GM19025 (cell line): Measurements from ENCODE around the gene CHD9.
"Not testable (repeated sequence)": the region's sequence is repeated elsewhere in the genome, so short reads cannot be mapped to it uniquely, and the experiment has no call there.

ENCODE experiments used
- ATAC-seq: cut with Tn5 transposase; IDR thresholded peaks from one replicate; pipeline ENCODE4 v1.9.1; 2021; ENCODE audit warnings: mild to moderate bottlenecking, low read depth, moderate library complexity; ENCODE audit not compliant: unreplicated experiment

The CHD9 gene

GRCh38 chr16:53054670-53055485 is at the start of gene CHD9:
Gene CHD9 (plus strand): TSS chr16:53054991. CDS start chr16:53156090, 101,099 bp downstream.
- peak; percentile 86 for ATAC-seq

GRCh38 chr16:53007095-53007494 is 47.7 kb upstream of the CHD9 start:
- ATAC-seq, result no peak

- ATAC-seq, result no peak
Measured at GRCh38 chr16:53014287-53014686, 40.5 kb upstream of the CHD9 start.

GRCh38 chr16:53018834-53019416 is 35.9 kb upstream of the CHD9 start:
- ATAC-seq, result no peak

- ATAC-seq, result no peak
Measured at GRCh38 chr16:53022374-53022773, 32.4 kb upstream of the CHD9 start.

GRCh38 chr16:53024045-53024444 is 30.7 kb upstream of the CHD9 start:
- no peak for ATAC-seq

- no peak for ATAC-seq
Measured at GRCh38 chr16:53029971-53030370, 24.8 kb upstream of the CHD9 start.

GRCh38 chr16:53031323-53031942 is 23.4 kb upstream of the CHD9 start:
- no peak for ATAC-seq

GRCh38 chr16:53034306-53034705 is 20.5 kb upstream of the CHD9 start:
- no peak for ATAC-seq

- no peak for ATAC-seq
Measured at GRCh38 chr16:53035176-53035942, 19.4 kb upstream of the CHD9 start.

- ATAC-seq, result no peak
Measured at GRCh38 chr16:53036066-53036465, 18.7 kb upstream of the CHD9 start.

GRCh38 chr16:53036711-53037110 is 18.1 kb upstream of the CHD9 start:
- not testable (repeated sequence) for ATAC-seq

- ATAC-seq, result no peak
Measured at GRCh38 chr16:53040788-53041187, 14.0 kb upstream of the CHD9 start.

GRCh38 chr16:53041320-53042051 is 13.3 kb upstream of the CHD9 start:
- ATAC-seq, result no peak

GRCh38 chr16:53042235-53042701 is 12.5 kb upstream of the CHD9 start:
- no peak for ATAC-seq

GRCh38 chr16:53043428-53043831 is 11.4 kb upstream of the CHD9 start:
- no peak for ATAC-seq

GRCh38 chr16:53043986-53044601 is 10.7 kb upstream of the CHD9 start:
- no peak for ATAC-seq

- ATAC-seq, result no peak
Measured at GRCh38 chr16:53045341-53046220, 9.2 kb upstream of the CHD9 start.

- not testable (repeated sequence) for ATAC-seq
Measured at GRCh38 chr16:53047515-53047914, 7.3 kb upstream of the CHD9 start.
